ENCODE results near the gene ABLIM2.

GRCh38 chr4:7915875-7916242 lies 242.8 kb downstream of the ABLIM2 start:
- no peak for TF ChIP-seq POLR2A (IDR thresholded peaks at IDR 0.05; ENCODE audit: borderline replicate concordance, extremely low read depth, insufficient read depth, insufficient read length)
- TF ChIP-seq POLR2AphosphoS5 (IDR thresholded peaks at IDR 0.05; ENCODE audit: low read depth, low read length): no peak
- TF ChIP-seq JUND (IDR thresholded peaks at IDR 0.05): no peak
- TF ChIP-seq SRF (IDR thresholded peaks at IDR 0.05; ENCODE audit: low read depth): no peak
- TF ChIP-seq, protein P1, sequence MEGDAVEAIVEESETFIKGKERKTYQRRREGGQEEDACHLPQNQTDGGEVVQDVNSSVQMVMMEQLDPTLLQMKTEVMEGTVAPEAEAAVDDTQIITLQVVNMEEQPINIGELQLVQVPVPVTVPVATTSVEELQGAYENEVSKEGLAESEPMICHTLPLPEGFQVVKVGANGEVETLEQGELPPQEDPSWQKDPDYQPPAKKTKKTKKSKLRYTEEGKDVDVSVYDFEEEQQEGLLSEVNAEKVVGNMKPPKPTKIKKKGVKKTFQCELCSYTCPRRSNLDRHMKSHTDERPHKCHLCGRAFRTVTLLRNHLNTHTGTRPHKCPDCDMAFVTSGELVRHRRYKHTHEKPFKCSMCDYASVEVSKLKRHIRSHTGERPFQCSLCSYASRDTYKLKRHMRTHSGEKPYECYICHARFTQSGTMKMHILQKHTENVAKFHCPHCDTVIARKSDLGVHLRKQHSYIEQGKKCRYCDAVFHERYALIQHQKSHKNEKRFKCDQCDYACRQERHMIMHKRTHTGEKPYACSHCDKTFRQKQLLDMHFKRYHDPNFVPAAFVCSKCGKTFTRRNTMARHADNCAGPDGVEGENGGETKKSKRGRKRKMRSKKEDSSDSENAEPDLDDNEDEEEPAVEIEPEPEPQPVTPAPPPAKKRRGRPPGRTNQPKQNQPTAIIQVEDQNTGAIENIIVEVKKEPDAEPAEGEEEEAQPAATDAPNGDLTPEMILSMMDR (IDR thresholded peaks at IDR 0.05 in 2 of 3, conservative IDR thresholded peaks at IDR 0.05 in 1 of 3; ENCODE audit: borderline replicate concordance in 1 of 3, insufficient read depth in 1 of 3, low read depth in 2 of 3, low read length in 2 of 3): no peak
- no peak for TF ChIP-seq EZH2 (IDR thresholded peaks at IDR 0.05)
- TF ChIP-seq ZFX (IDR thresholded peaks at IDR 0.05): no peak
- TF ChIP-seq ATF3 (IDR thresholded peaks at IDR 0.05): no peak
